IPS DF 19.7 (cell line): ENCODE measurements around the gene SPRR2A.
"Not testable (repeated sequence)": the region's sequence is repeated elsewhere in the genome, so short reads cannot be mapped to it uniquely, and the experiment has no call there.

Source experiments
- DNase-seq: peaks from one replicate; pipeline ENCODE4 v3.0.0-alpha.2; 2013; ENCODE audit warnings: low read depth, low spot score

The SPRR2A gene

GRCh38 chr1:153057375-153057774, at the start of gene SPRR2A:
SPRR2A (minus strand) TSS chr1:153057512; CDS start chr1:153056735, 777 bp downstream.
- DNase-seq: no peak

- DNase-seq: no peak
Observed at GRCh38 chr1:153100245-153100644, 42.9 kb upstream of the SPRR2A start.

- DNase-seq: no peak
Observed at GRCh38 chr1:153099461-153100045, 42.2 kb upstream of the SPRR2A start.

GRCh38 chr1:153095764-153096163, 38.5 kb upstream of the SPRR2A start:
- no peak for DNase-seq

- DNase-seq: no peak
Observed at GRCh38 chr1:153094426-153094825, 37.1 kb upstream of the SPRR2A start, which contains the start of gene SPRR2E. SPRR2E (minus strand) TSS chr1:153094526; CDS start chr1:153093751, 775 bp downstream.

GRCh38 chr1:153087652-153088051, 30.3 kb upstream of the SPRR2A start:
- DNase-seq: no peak

- DNase-seq: no peak
Observed at GRCh38 chr1:153081736-153082135, 24.4 kb upstream of the SPRR2A start.

GRCh38 chr1:153072806-153073726, 15.8 kb upstream of the SPRR2A start:
- no peak for DNase-seq

GRCh38 chr1:153071511-153071910, 14.2 kb upstream of the SPRR2A start, which contains the start of gene SPRR2B:
SPRR2B (minus strand) TSS chr1:153071611; CDS start chr1:153070839, 772 bp downstream.
- DNase-seq: no peak

- no peak for DNase-seq
Observed at GRCh38 chr1:153070243-153070642, 12.9 kb upstream of the SPRR2A start.

GRCh38 chr1:153058826-153059784, 1.8 kb upstream of the SPRR2A start:
- no peak for DNase-seq

GRCh38 chr1:153058154-153058553, 842 bp upstream of the SPRR2A start:
- DNase-seq: no peak

GRCh38 chr1:153056111-153056510, 1.2 kb downstream of the SPRR2A start:
- DNase-seq: not testable (repeated sequence)

GRCh38 chr1:153049211-153049610, 8.1 kb downstream of the SPRR2A start:
- DNase-seq: no peak

- no peak for DNase-seq
Observed at GRCh38 chr1:153040950-153041631, 16.2 kb downstream of the SPRR2A start, which contains the start of gene SPRR2D. SPRR2D (minus strand) TSS chr1:153041120; CDS start chr1:153040346, 774 bp downstream.

GRCh38 chr1:153035211-153035610, 22.1 kb downstream of the SPRR2A start:
- no peak for DNase-seq

- DNase-seq: peak; percentile 38
Observed at GRCh38 chr1:153032677-153033308, 24.5 kb downstream of the SPRR2A start.

- no peak for DNase-seq
Observed at GRCh38 chr1:153032073-153032472, 25.2 kb downstream of the SPRR2A start.

GRCh38 chr1:153030895-153031294, 26.4 kb downstream of the SPRR2A start, which contains the start of gene SPRR1B:
SPRR1B (plus strand) TSS chr1:153031203; CDS start chr1:153032346, 1,143 bp downstream.
- no peak for DNase-seq

- DNase-seq: no peak
Observed at GRCh38 chr1:153028766-153029165, 28.5 kb downstream of the SPRR2A start.
